Endothelial cell of umbilical vein (primary cell): Measurements from ENCODE around the gene RAB1B. TPM values are rescaled to one million over a fixed set of nuclear protein-coding genes. Genes with fewer than 3 reads are reported as not detected.

ENCODE experiments used
- BruUV-seq: library from RNA; stranded (reverse); fragments of 400-500 nt; replicated peaks from 2 replicates; lab custom pipeline; 2021; lab: Mats Ljungman, UMichigan
- CTCF ChIA-PET: fragments of 300-600, 350-600 bp; sonication (Branson Sonifier 250); formaldehyde crosslinking; loops from one replicate; lab custom pipeline; 2021; ENCODE audit warnings: antibody characterized with exemption, inconsistent platforms; lab: Charles Lee
- POLR2A ChIA-PET: fragments of 300-600, 350-600 bp; sonication (Branson Sonifier 250); formaldehyde crosslinking; loops from one replicate; lab custom pipeline; 2021; ENCODE audit warnings: antibody characterized with exemption, inconsistent platforms; lab: Charles Lee
- DNase-seq: peaks from one replicate; pipeline ENCODE4 v3.0.0-alpha.2; 2011; ENCODE audit warnings: low read depth, low spot score
- FAIRE-seq: peaks from 2 replicates; lab custom pipeline; 2011; peaks lifted over from hg19 to GRCh38; lab: Jason Lieb, UNC
- H2AFZ ChIP-seq: 2 replicates; pipeline ENCODE4 v1.6.0; 2012; ENCODE audit warnings: low read depth, low read length, control low read depth, inconsistent platforms
- H3K27ac ChIP-seq: 2 replicates; pipeline ENCODE4 v1.5.1; 2011; ENCODE audit warnings: low read depth, mild to moderate bottlenecking, control low read depth, low read length, moderate library complexity; ENCODE audit not compliant: insufficient read depth
- H3K27me3 ChIP-seq, 2 experiments: 2 replicates each; pipeline versions ENCODE4 v1.6.0 to v1.6.1; 2011; ENCODE audit warnings: low read length in 2 of 2, mixed read lengths in 1 of 2; ENCODE audit not compliant: control insufficient read depth in 2 of 2, insufficient read depth in 2 of 2
- H3K36me3 ChIP-seq, 2 experiments: 2 replicates in 1 of 2; 3 replicates in 1 of 2; pipeline ENCODE4 v1.5.1; 2011; ENCODE audit warnings: low read length in 2 of 2, mild to moderate bottlenecking in 1 of 2, moderate library complexity in 1 of 2; ENCODE audit not compliant: control insufficient read depth in 2 of 2, insufficient read depth in 2 of 2; ENCODE audit errors: extremely low read depth in 1 of 2
- H3K4me1 ChIP-seq: 3 replicates; pipeline ENCODE4 v1.5.1; 2011; ENCODE audit warnings: mild to moderate bottlenecking, low read length; ENCODE audit not compliant: control insufficient read depth, insufficient read depth; ENCODE audit errors: extremely low read depth
- H3K4me2 ChIP-seq: 2 replicates; pipeline ENCODE4 v1.6.1; 2011; ENCODE audit warnings: low read length, control low read depth, mixed read lengths; ENCODE audit not compliant: insufficient read depth
- H3K4me3 ChIP-seq, 3 experiments: fragments of 200-600 bp in 1 of 3; sonication (generic), shearing (Covaris generic) in 1 of 3; replicated peaks in 1 of 3; 2 replicates each; pipeline ENCODE4 v1.5.1; 2011 to 2016; ENCODE audit warnings: control low read depth in 3 of 3, low read length in 3 of 3, mild to moderate bottlenecking in 2 of 3, inconsistent platforms in 1 of 3, low read depth in 1 of 3, moderate library complexity in 1 of 3; ENCODE audit not compliant: insufficient read depth in 1 of 3
- H3K79me2 ChIP-seq: 2 replicates; pipeline ENCODE4 v1.6.0; 2012; ENCODE audit warnings: low read length, inconsistent platforms; ENCODE audit not compliant: control insufficient read depth, insufficient read depth
- H3K9ac ChIP-seq: replicated peaks from 2 replicates; pipeline ENCODE3; 2011; ENCODE audit warnings: low read length, control low read depth; ENCODE audit not compliant: insufficient read depth; ENCODE audit errors: extremely low read depth
- H3K9me1 ChIP-seq: replicated peaks from 3 replicates; pipeline ENCODE4 v1.6.0; 2011; ENCODE audit warnings: mild to moderate bottlenecking, low read length; ENCODE audit not compliant: control insufficient read depth, insufficient read depth; ENCODE audit errors: extremely low read depth
- H3K9me3 ChIP-seq: replicated peaks from 2 replicates; pipeline ENCODE4 v1.5.1; 2012; ENCODE audit warnings: low read length, inconsistent platforms; ENCODE audit not compliant: control insufficient read depth, insufficient read depth
- H4K20me1 ChIP-seq: replicated peaks from 2 replicates; pipeline ENCODE3; 2011; ENCODE audit warnings: mild to moderate bottlenecking, low read length; ENCODE audit not compliant: control insufficient read depth, insufficient read depth; ENCODE audit errors: extremely low read depth
- CTCF ChIP-seq, 2 donors: IDR thresholded peaks; 1 replicate in 1 of 2; 2 replicates in 1 of 2; pipeline ENCODE4 v1.5.1; 2011; ENCODE audit warnings: low read length in 2 of 2, mild to moderate bottlenecking in 2 of 2, moderate library complexity in 2 of 2, control low read depth in 1 of 2, inconsistent platforms in 1 of 2, low read depth in 1 of 2; ENCODE audit not compliant: insufficient read depth in 1 of 2; ENCODE audit errors: extremely low read depth in 1 of 2
- EZH2 ChIP-seq: IDR thresholded peaks from 2 replicates; pipeline ENCODE4 v1.6.1; 2012; ENCODE audit warnings: borderline replicate concordance, low read depth, mild to moderate bottlenecking, moderate library complexity, low read length, inconsistent platforms; ENCODE audit not compliant: severe bottlenecking
- FOS ChIP-seq: IDR thresholded peaks from 2 replicates; pipeline ENCODE4 v1.6.1; 2011; ENCODE audit warnings: mild to moderate bottlenecking, low read length, moderate library complexity, borderline replicate concordance; ENCODE audit not compliant: insufficient read depth
- GATA2 ChIP-seq: IDR thresholded peaks from 2 replicates; pipeline ENCODE4 v1.7.0; 2011; ENCODE audit warnings: low read depth, mild to moderate bottlenecking, moderate library complexity, mixed read lengths, low read length; ENCODE audit not compliant: insufficient read length, insufficient read depth
- JUN ChIP-seq: IDR thresholded peaks from 2 replicates; pipeline ENCODE4 v1.6.1; 2011; ENCODE audit warnings: borderline replicate concordance, low read depth; ENCODE audit not compliant: insufficient read length, insufficient read depth
- MAX ChIP-seq: IDR thresholded peaks from 2 replicates; pipeline ENCODE4 v1.6.1; 2011; ENCODE audit not compliant: insufficient read depth, insufficient read length
- MYC ChIP-seq: IDR thresholded peaks from one replicate; pipeline ENCODE4 v1.6.1; 2011; ENCODE audit warnings: mild to moderate bottlenecking, low read depth, low read length
- POLR2A ChIP-seq: IDR thresholded peaks from 2 replicates; pipeline ENCODE4 v1.6.1; 2012; ENCODE audit warnings: low read depth, mild to moderate bottlenecking, control low read depth, low read length
- POLR2AphosphoS5 ChIP-seq: IDR thresholded peaks from 2 replicates; pipeline ENCODE4 v1.6.1; 2012; ENCODE audit warnings: low read depth, mild to moderate bottlenecking, control low read depth, low read length, moderate library complexity; ENCODE audit not compliant: insufficient read depth
- dilution Hi-C: fragments of 300-500 bp; cut with MboI; formaldehyde crosslinking; loops from one replicate; pipeline ENCODE4 v1.15.0; 2019; ENCODE audit warnings: low sequenced_read_pairs; ENCODE audit not compliant: extremely low pct_ligation_motif_present
- intact Hi-C: fragments of 100-400 bp; cut with micrococcal nuclease; formaldehyde crosslinking; loops from one replicate; pipeline ENCODE4 v1.10.0; 2022
- polyA plus RNA-seq, 4 experiments: library from polyadenylated mRNA; depleted of rRNA in 3 of 4; stranded (reverse) in 3 of 4; unstranded in 1 of 4; fragments of >200 nt; gene quantifications; 2 replicates each; pipeline versions ENCODE4 v1.2.1 to v1.2.3, GENCODE V29; 2011 to 2012; ENCODE audit warnings: missing spikeins in 1 of 4
- total RNA-seq: library from RNA; stranded (reverse); gene quantifications from 2 replicates; pipeline ENCODE4 v1.2.3, GENCODE V29; 2021

RAB1B gene
- total and polyA plus RNA-seq, 2 donors (not counting 3 experiments of a cell fraction or from before 2014, with no cell fraction given), result 171 to 383 TPM

- no peak for DNase-seq
- CTCF ChIA-PET, result interaction anchor here (1.9 kb wide), 1 partner anchor 8 kb away, joined by 10 read pairs; no protein-coding TSS in a partner anchor
- POLR2A ChIA-PET, result no interaction called here
- TF ChIP-seq GATA2 (no peak), CTCF (IDR thresholded peaks at IDR 0.05; ENCODE audit: extremely low read depth in 1 of 2, insufficient read depth in 1 of 2, low read depth in 1 of 2, low read length in 2 of 2) (no peak), POLR2A (no peak), JUN (no peak), POLR2AphosphoS5 (no peak), EZH2 (no peak), MAX (no peak), FOS (no peak), MYC (no peak)
- Histone ChIP-seq H3K4me2 (no peak overlapping the region), H2AFZ (no peak overlapping the region), H3K9me1 (no peaks in the 10 kb centered on the region), H3K9me3 (no peaks in the 10 kb centered on the region), H3K27me3 (peaks cover 20% of the 10 kb centered on the region in 2 experiments), H3K9ac (no peak overlapping the region), H3K79me2 (peaks cover 12% of the 10 kb centered on the region), H3K4me1 (peaks cover 13% of the 10 kb centered on the region), H4K20me1 (no peaks in the 10 kb centered on the region), H3K4me3 (no peak overlapping the region), H3K36me3 (peaks cover 0 to 2% of the 10 kb centered on the region in 2 experiments), H3K27ac (no peak overlapping the region)
- intact Hi-C loops (no loop called here), dilution Hi-C loops (no loop called here)
- no TSS peak for BruUV-seq
- FAIRE-seq, result no peak
Observed at GRCh38 chr11:66290330-66290621, 21.8 kb downstream of the RAB1B start.
